Suprapubic skin (tissue), 4 donors: ENCODE results near the gene ST6GAL2.

ENCODE experiments used
- CTCF ChIP-seq, 2 donors: fragments of 200-600 bp in 1 of 2; fragments of 450-650 bp in 1 of 2; sonication (generic) in 1 of 2; IDR thresholded peaks; one replicate each; pipeline ENCODE4 v1.5.1; 2016 to 2019; ENCODE audit warnings: antibody characterized with exemption in 2 of 2, mild to moderate bottlenecking in 1 of 2, moderate library complexity in 1 of 2
- EP300 ChIP-seq: sonication (generic); formaldehyde crosslinking; IDR thresholded peaks from one replicate; pipeline ENCODE4 v1.6.1; 2017; ENCODE audit warnings: antibody characterized with exemption
- POLR2A ChIP-seq, 2 donors: fragments of 450-650 bp; IDR thresholded peaks; one replicate each; pipeline ENCODE4 v1.6.1; 2017; ENCODE audit warnings: antibody characterized with exemption in 2 of 2, mild to moderate bottlenecking in 2 of 2, moderate library complexity in 2 of 2
- POLR2AphosphoS5 ChIP-seq, 3 donors: sonication (generic); formaldehyde crosslinking; IDR thresholded peaks; one replicate each; pipeline ENCODE4 v1.6.1; 2017; ENCODE audit warnings: antibody characterized with exemption in 3 of 3

GRCh38 chr2:106904242-106904641, 18.3 kb upstream of the ST6GAL2 start:
- no peak for TF ChIP-seq POLR2AphosphoS5 (IDR thresholded peaks at IDR 0.05)
- no peak for TF ChIP-seq CTCF (IDR thresholded peaks at IDR 0.05)
- no peak for TF ChIP-seq POLR2A (IDR thresholded peaks at IDR 0.05)
- no peak for TF ChIP-seq EP300
